VCaP (cell line): ENCODE measurements around the gene CFAP65.

Experiments used
- H3K27ac ChIP-seq: fragments of 450-650 bp; 2 replicates; pipeline ENCODE4 v1.5.1; 2017
- TF ChIP-seq, protein P1 (sequence below): fragments of 450-650 bp; conservative IDR thresholded peaks from 2 replicates; pipeline ENCODE4 v1.5.1; 2017; ENCODE audit warnings: mild to moderate bottlenecking, moderate library complexity

Gene CFAP65

DNA sequence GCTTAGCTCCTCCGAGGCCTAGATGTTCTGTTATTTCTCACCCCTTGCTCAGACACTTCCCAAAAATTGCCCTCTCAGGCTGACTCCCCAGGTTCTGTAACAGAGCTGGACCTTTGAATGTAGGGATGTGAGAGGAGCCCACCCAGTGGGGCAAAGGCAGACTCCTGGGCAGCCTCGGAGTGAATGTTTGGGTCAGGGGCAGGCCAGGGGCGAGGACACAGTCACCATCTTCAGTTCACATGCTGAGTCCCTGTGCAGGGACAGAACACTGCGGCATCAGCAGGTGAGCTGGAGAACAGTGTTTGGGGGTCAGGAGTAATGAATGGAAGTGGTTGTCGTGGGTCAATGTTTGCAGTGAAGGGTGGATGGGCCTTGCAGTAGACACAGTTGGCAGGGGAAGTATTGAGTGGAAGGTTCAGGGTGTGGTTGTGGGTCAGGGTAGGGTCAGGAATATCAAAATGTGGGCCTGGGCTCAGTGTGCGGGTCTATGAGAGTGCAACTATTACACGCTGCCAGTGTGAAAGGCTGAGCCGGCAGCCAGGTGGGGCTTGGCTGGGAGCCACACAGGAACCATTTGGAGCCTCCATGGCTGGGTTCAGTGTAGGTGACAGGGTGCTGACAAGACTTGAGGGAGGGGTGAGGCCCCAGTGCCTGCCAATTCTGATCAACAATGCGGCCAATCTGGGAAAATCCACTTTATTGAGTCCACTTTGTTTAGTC lies 15.0 kb upstream of the CFAP65 start:
- TF ChIP-seq, protein P1, sequence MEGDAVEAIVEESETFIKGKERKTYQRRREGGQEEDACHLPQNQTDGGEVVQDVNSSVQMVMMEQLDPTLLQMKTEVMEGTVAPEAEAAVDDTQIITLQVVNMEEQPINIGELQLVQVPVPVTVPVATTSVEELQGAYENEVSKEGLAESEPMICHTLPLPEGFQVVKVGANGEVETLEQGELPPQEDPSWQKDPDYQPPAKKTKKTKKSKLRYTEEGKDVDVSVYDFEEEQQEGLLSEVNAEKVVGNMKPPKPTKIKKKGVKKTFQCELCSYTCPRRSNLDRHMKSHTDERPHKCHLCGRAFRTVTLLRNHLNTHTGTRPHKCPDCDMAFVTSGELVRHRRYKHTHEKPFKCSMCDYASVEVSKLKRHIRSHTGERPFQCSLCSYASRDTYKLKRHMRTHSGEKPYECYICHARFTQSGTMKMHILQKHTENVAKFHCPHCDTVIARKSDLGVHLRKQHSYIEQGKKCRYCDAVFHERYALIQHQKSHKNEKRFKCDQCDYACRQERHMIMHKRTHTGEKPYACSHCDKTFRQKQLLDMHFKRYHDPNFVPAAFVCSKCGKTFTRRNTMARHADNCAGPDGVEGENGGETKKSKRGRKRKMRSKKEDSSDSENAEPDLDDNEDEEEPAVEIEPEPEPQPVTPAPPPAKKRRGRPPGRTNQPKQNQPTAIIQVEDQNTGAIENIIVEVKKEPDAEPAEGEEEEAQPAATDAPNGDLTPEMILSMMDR = no peak
- H3K27ac ChIP-seq = no peak overlapping the region

DNA sequence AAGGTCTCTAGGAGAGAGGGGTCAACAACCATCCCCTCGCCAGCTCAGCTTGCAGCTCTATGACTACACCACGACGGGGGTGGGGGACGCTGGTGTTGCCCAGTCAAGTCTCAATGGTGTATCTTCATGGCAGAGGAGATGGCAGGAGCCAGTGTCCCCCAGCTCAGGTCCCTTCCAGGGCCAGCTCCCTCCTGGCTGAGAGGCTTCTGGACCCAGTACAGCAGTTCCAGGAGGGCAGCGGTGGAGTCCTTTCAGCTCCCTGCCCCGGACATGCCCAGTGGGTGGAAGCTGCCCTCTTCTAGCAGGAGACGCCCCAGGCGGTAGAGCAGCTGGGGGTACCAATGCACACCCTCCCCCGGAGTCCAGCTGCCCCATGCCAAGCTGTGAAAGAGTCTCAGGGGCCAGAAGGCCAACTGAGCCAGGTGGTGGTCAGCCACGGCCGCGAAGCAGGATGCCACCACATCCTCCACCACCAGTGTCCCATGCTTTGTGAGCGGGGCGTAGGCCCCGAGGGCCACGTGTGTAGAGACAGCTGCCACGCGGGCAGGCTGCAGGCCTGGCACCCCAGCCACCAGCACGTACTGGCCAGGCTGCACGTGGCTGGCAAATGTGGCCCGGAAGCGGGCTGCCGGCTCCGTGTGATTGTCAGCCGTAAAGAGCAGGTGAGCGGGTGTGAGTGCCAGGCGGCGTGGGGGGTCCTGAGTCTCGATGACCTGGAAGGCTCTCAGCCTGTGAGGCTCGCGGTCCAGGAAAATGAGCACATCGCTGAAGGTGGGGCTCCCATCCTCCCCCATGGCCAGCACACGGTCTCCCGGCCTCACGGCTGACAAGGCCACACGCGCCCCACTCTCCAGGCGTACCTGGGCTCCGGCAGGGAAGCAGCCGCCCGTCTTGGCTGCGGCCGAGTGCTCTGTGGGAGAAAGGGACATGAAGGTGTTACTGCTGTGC lies 13.9 kb upstream of the CFAP65 start:
- no peak overlapping the region for H3K27ac ChIP-seq
- TF ChIP-seq, protein P1 = no peak

DNA sequence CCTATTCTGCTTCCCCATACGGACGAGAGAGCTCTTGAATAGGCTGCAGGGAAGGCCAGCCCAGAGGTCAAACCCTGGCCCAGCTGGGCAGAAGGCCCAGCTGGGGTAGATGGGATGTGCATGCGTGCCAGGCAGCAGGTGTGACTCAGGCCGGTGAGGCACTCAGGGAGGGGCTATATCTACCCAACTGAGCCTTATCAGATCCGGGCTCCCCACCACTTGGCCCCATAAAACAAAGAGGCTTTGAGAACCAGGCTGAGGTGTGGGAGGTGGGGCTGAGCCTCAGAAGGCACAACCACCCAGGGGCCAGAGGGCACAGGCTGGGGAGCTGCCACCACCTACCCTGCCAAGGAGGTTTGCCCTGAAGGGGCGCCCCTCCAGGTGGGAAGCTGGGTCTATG lies 8.0 kb upstream of the CFAP65 start:
- TF ChIP-seq, protein P1 = no peak
- no peak overlapping the region for H3K27ac ChIP-seq

DNA sequence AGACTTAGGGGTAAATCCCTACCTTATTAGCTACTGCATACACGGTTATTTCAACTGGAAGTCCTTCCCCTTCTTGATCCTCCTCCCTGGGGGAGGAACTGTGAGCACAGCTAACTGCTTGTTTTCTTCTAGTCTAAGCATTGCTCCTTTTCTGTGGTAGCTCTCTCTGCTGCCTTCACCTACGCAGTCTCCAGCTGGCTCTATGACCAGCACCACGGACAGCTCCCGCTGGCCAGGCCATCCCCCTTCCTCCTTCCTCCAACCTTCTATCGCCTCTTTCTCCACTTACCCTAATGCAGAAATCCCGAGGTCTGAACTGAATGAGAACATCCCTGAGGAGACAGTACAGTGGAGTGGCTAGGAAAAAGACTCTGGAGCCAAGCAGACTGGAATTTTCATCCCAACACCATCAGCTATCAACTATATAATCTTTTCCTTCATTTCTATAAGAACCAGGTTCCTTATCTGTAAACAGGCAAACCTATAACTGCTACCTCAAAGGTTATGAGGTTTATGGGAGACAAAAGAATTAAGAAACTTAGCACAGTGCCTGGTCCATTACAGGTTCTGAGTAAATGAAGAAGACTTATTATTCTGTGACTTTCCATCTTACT lies 4.7 kb upstream of the CFAP65 start:
- TF ChIP-seq, protein P1 = no peak
- no peak overlapping the region for H3K27ac ChIP-seq

DNA sequence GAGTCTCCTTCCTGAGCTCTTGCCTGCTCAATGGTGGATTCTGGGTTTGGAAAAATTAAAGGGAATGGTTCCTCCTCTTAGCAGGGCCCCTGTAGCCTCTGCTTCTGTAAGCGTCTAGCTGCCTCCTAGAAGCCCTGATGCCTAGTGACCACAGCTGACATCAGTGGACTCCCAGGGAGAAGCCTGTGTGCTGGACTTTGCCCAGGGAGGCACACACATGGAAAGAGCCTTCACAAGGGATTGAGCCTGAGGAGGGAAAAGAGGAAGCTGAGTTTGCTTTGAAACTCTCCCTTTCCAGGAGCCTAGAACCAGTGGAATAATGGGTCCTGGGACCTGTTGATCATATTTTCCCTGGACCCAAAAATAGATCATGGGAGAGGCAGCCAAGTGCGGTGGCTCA lies 1.4 kb upstream of the CFAP65 start:
- TF ChIP-seq, protein P1 = no peak
- no peak overlapping the region for H3K27ac ChIP-seq

DNA sequence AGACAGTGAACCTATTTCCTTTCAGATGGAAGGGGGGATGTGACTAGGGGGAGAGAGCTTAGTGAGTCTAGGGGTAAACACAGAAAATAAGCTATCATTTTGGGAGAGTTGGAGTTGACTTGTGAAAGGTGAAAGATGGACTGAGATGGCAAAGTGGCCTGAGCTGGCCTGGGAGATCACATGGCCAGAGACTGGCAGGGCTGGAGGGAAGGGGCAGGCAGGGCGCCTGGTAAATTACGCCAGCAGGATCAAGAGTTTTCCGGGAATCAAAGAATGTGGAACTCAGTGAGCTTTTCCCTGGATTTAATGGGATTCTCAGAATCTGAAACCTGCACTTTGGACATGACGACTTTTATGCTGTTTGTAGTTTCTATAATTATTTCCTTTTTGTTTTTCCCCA lies 841 bp upstream of the CFAP65 start:
- no peak overlapping the region for H3K27ac ChIP-seq
- TF ChIP-seq, protein P1 = no peak

DNA sequence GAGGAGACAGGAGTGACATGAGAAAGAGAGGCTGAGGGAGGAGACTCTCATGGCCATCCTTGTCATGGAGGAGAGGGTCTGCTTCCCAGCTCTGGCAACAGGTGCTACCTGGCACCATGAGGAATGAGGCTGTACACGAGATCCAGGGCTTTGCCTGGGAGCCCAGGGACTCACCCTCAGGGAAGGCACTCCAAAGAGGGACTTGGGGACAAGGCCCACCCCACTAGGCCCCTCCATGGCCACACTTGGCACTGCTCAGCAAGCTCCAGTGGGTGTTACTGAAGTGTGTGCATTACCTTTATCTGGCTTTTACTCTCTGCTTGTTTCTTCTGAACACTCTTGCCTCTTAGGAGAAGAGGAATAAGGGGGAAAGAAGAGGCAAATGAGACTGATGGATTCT lies 2.7 kb downstream of the CFAP65 start:
- TF ChIP-seq, protein P1 = no peak
- H3K27ac ChIP-seq = no peak overlapping the region
